Lower lobe of right lung (tissue), 2 donors: Measurements from ENCODE around the gene ATP13A5. TPM values are rescaled to one million over a fixed set of nuclear protein-coding genes. Genes with fewer than 3 reads are reported as not detected.

Source experiments
- ATAC-seq, 2 donors: fragments of 200-7000 bp; cut with Tn5 transposase; one replicate each; pipeline ENCODE4 v1.9.1; 2020 to 2022; ENCODE audit warnings: mild to moderate bottlenecking in 2 of 2, moderate library complexity in 2 of 2
- DNase-seq: peaks from one replicate; pipeline ENCODE4 v3.0.0-alpha.2; 2020
- H3K27ac ChIP-seq: fragments of 200-600 bp; one replicate; pipeline ENCODE4 v1.8.0; 2022
- H3K27me3 ChIP-seq: fragments of 200-600 bp; one replicate; pipeline ENCODE4 v1.8.0; 2022; ENCODE audit warnings: low read depth
- H3K36me3 ChIP-seq: fragments of 200-600 bp; one replicate; pipeline ENCODE4 v1.8.0; 2022; ENCODE audit warnings: mild to moderate bottlenecking
- H3K4me1 ChIP-seq: fragments of 200-600 bp; one replicate; pipeline ENCODE4 v1.8.0; 2022
- H3K4me3 ChIP-seq: fragments of 200-600 bp; one replicate; pipeline ENCODE4 v1.8.0; 2022; ENCODE audit warnings: mild to moderate bottlenecking
- H3K9me3 ChIP-seq: fragments of 200-600 bp; one replicate; pipeline ENCODE4 v1.8.0; 2022
- intact Hi-C: fragments of 100-400 bp; cut with DNase I; formaldehyde crosslinking; loops from one replicate; pipeline ENCODE4 v1.11.0; 2022
- total RNA-seq: library from RNA; stranded (reverse); fragmentation: NEBNext Ultra II Directional; extraction: Animal tissue kit (Norgen Biotek cat#: 25700); gene quantifications from one replicate; pipeline ENCODE4 v1.2.1, GENCODE V29; 2021
- TF ChIP-seq, protein P1 (sequence below): fragments of 200-600 bp; IDR thresholded peaks from one replicate; pipeline ENCODE4 v1.8.0; 2022; ENCODE audit warnings: antibody characterized with exemption, mild to moderate bottlenecking
- donor health status: DM: no; HTN: yes; CAD: no; lungs with severe emphysema.

The ATP13A5 gene
- total RNA-seq, 1 donor from 2014 or later: 2.0 TPM

DNA sequence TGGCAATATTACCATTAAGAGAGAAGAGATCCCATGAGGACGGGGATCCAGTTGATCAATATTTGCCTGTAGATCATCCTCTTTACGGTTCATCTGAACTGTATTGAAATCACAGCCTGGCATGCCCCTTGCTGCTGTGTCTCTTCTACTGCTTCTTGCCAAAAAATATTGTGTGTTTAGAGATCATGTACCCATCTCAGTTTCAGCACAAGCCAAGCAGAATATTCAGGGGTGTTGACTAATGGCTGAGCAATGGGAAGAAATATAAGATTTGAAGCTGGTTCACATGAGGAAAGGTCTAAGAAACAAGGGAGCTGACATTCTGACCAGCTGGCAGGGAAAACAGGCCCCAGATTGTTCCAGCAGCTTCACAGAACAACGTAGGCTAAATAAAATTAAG lies 21.3 kb downstream of the ATP13A5 start:
- no peak for DNase-seq
- no peak for ATAC-seq
- intact Hi-C loops: no loop called here
- Histone ChIP-seq H3K4me1 (no peaks in the 10 kb centered on the region), H3K27me3 (no peaks in the 10 kb centered on the region), H3K27ac (no peak overlapping the region), H3K4me3 (no peak overlapping the region), H3K36me3 (no peaks in the 10 kb centered on the region), H3K9me3 (no peaks in the 10 kb centered on the region)
- TF ChIP-seq, protein P1, sequence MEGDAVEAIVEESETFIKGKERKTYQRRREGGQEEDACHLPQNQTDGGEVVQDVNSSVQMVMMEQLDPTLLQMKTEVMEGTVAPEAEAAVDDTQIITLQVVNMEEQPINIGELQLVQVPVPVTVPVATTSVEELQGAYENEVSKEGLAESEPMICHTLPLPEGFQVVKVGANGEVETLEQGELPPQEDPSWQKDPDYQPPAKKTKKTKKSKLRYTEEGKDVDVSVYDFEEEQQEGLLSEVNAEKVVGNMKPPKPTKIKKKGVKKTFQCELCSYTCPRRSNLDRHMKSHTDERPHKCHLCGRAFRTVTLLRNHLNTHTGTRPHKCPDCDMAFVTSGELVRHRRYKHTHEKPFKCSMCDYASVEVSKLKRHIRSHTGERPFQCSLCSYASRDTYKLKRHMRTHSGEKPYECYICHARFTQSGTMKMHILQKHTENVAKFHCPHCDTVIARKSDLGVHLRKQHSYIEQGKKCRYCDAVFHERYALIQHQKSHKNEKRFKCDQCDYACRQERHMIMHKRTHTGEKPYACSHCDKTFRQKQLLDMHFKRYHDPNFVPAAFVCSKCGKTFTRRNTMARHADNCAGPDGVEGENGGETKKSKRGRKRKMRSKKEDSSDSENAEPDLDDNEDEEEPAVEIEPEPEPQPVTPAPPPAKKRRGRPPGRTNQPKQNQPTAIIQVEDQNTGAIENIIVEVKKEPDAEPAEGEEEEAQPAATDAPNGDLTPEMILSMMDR: no peak

DNA sequence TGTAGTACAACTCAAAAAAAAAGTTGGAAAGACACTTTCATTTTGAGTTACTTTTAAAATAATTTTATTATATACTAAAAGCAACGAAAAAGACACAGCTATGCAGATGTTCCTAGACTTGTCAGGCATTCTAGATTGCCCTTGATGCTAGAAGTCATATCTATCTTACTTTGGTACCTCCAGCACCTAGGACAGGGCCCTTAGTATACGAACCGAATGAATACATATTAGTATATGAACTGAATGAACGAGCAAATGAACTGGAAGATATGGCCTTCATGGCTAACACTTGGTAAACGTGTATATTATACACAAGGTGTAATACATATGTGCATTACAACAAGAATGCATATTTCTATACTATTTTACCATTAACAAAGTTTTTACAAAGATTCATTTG lies 24.1 kb downstream of the ATP13A5 start:
- ATAC-seq (no peak), DNase-seq (no peak)
- H3K9me3 ChIP-seq: no peaks in the 10 kb centered on the region
- H3K4me1 ChIP-seq: no peaks in the 10 kb centered on the region
- H3K4me3 ChIP-seq: no peak overlapping the region
- H3K36me3 ChIP-seq: no peaks in the 10 kb centered on the region
- intact Hi-C loops: no loop called here
- H3K27me3 ChIP-seq: no peaks in the 10 kb centered on the region
- no peak overlapping the region for H3K27ac ChIP-seq
- TF ChIP-seq, protein P1: no peak

DNA sequence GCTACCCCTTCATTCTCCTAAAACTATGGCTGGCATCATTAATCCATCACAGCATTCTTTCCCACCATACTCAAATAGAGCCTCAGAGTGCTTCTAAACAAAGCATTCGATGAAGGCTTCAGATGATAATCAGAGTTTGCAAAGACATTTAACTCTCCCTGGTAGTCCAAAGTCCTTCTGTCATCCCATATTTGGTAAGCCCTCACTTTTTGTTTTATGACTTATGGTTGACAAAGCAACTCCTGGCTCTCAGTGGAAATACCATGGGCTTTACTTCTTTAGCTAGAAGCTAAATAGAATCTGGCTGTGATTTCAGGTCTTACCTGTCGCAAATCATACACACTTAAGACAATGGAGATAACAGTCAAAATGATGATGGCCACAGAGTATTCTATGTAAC lies 27.8 kb downstream of the ATP13A5 start:
- ATAC-seq: no peak

DNA sequence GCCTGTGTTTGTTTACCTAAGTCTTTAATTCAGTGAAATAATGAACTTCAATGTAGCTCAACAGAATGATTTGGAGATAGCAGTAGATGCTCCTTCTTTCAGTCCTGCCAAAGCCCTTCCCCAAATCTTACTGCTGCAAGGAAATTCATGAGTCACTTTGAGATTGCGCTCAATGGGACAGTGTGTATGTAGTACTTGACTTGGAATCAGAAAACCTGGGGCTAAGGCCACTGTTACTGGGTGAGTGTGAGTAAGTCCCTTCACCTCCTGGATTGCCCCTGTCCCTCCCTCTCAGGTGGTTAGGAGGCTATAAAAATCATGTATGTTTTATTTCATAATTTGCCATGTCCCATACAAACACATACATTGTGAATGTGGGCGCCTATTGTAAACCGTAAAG lies 29.9 kb downstream of the ATP13A5 start:
- Histone ChIP-seq H3K36me3 (no peaks in the 10 kb centered on the region), H3K27me3 (no peaks in the 10 kb centered on the region), H3K4me3 (no peak overlapping the region), H3K4me1 (no peaks in the 10 kb centered on the region), H3K9me3 (no peaks in the 10 kb centered on the region), H3K27ac (no peak overlapping the region)
- ATAC-seq (no peak), DNase-seq (no peak)
- intact Hi-C loops: no loop called here
- TF ChIP-seq, protein P1: no peak

More for the DNA sequence above, 27.8 kb downstream of the ATP13A5 start:
- Histone ChIP-seq H3K27ac (no peak overlapping the region), H3K9me3 (no peaks in the 10 kb centered on the region), H3K4me3 (no peak overlapping the region), H3K27me3 (no peaks in the 10 kb centered on the region), H3K36me3 (no peaks in the 10 kb centered on the region), H3K4me1 (no peaks in the 10 kb centered on the region)
- TF ChIP-seq, protein P1: no peak
- intact Hi-C loops: no loop called here
- no peak for DNase-seq

DNA sequence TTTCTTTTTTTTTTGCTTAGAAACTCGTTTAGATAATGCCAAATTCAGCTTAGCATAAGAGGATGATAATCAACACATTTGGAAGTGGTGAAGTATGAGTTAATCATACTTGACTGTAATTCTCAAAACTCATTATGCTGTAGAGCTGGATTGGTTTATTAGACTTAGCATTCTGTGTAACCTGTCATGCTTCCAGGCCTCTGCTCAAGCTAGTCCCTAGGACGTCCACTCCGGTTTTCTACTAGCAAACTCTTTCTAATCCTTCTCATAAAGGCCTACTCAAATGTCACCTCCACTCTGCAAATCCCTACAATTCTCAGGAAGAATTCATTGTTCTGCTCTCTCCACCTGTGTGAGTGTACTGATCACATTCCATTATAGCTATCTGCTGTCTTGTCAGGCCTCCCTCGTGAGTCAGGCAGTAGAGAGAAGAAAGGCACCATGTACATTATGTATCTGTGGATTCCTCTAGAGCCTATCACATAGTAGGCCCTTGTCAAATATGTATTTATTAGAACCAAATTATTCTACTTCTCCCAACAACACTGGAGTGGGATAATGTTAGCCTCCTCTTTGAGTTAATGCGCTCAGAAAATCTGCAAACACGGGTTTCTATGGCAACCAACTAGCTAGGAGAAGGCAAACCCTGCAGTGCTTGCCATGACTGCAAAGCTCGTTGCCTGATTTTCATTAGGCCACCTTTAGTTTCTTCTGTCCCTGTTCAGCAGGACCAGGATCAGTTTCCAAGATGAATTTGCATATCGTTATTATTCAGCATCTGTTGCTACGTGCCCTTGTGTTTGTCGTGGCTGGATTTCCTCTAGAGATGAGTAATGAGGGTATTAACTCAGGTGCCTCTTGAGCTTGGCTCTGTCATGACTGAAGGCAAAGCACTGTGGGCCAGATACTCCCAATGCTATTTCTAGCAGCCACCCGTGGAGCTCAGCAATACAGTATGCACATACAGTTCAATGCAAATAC lies 30.7 kb downstream of the ATP13A5 start:
- Histone ChIP-seq H3K27ac (no peak overlapping the region), H3K36me3 (no peaks in the 10 kb centered on the region), H3K4me1 (no peaks in the 10 kb centered on the region), H3K9me3 (no peaks in the 10 kb centered on the region), H3K27me3 (no peaks in the 10 kb centered on the region), H3K4me3 (no peak overlapping the region)
- no peak for ATAC-seq
- DNase-seq: no peak
- TF ChIP-seq, protein P1: no peak
- intact Hi-C loops: no loop called here
